ENCODE measurements around the gene LRRC42. TPM values are rescaled to one million over a fixed set of nuclear protein-coding genes. Genes with fewer than 3 reads are reported as not detected.

The LRRC42 gene
- total and polyA plus RNA-seq, 9 of the 15 experiments (the other 6 are each of a cell fraction or from before 2014, with no cell fraction given): 17.3 to 51.9 (median 35.5) TPM

- Histone ChIP-seq H3K9me1 (ENCODE audit: control insufficient read depth, insufficient read depth, low read length) (no peaks in the 10 kb centered on the region), H3K27ac (ENCODE audit: extremely low read depth, low read depth, low read length) (no peak overlapping the region), H3K9ac (ENCODE audit: insufficient read depth in 1 of 2, low read depth in 2 of 2, low read length in 2 of 2) (no peak overlapping the region), H3K27me3 (ENCODE audit: control insufficient read depth in 2 of 2, insufficient read depth in 2 of 2, low read length in 2 of 2) (peaks cover 52 to 75% of the 10 kb centered on the region in 2 experiments), H3K4me1 (replicated peaks in 1 of 2; ENCODE audit: control insufficient read depth in 2 of 2, insufficient read depth in 2 of 2, low read length in 2 of 2) (peaks cover 0 to 5% of the 10 kb centered on the region in 2 experiments; a peak in 1 of 5 replicates), H2AFZ (ENCODE audit: low read depth, low read length) (no peak overlapping the region), H3K4me2 (ENCODE audit: insufficient read depth, low read length) (no peak overlapping the region), H3K36me3 (ENCODE audit: control insufficient read depth, insufficient read depth, low read length) (no peaks in the 10 kb centered on the region), H3K9me3 (replicated peaks; ENCODE audit: control insufficient read depth, insufficient read depth, low read depth, low read length) (peaks cover 3% of the 10 kb centered on the region; the same call in 1 of the 2 replicates), H3K79me2 (ENCODE audit: control insufficient read depth, insufficient read depth, low read length) (no peaks in the 10 kb centered on the region), H4K20me1 (replicated peaks; ENCODE audit: control insufficient read depth, insufficient read depth, low read length) (0 out of 2 replicates have a peak, but pooled peaks cover 11% of the 10 kb centered on the region), H3K4me3 (no peak overlapping the region)
- BruUV-seq (replicated peaks): no TSS peak
- FAIRE-seq (no peak), ATAC-seq (no peak), DNase-seq (ENCODE audit: extremely low read depth in 1 of 4, low spot score in 3 of 4) (no peak)
- POLR2A ChIA-PET: interaction anchor here (1.2 kb wide), 2 partner anchors 14 to 17 kb away, joined by 3 to 4 read pairs; no protein-coding TSS in a partner anchor
- in situ Hi-C loops (cut with MboI): no loop called here
- TF ChIP-seq CBX8 (IDR thresholded peaks at IDR 0.05; ENCODE audit: borderline replicate concordance, extremely low read depth, low read depth, low read length, poor library complexity, severe bottlenecking) (no peak), HIVEP1 (CRISPR knock-in tag; IDR thresholded peaks at IDR 0.05) (no peak), RUNX1 (IDR thresholded peaks at IDR 0.05; ENCODE audit: low read depth) (no peak), MEF2A (IDR thresholded peaks at IDR 0.05; ENCODE audit: control insufficient read depth, low read depth, low read length) (no peak), ZFP30 (CRISPR knock-in tag; IDR thresholded peaks at IDR 0.05; ENCODE audit: borderline replicate concordance) (no peak), PHB (CRISPR knock-in tag; IDR thresholded peaks at IDR 0.05) (no peak), CBX2 (IDR thresholded peaks at IDR 0.05; ENCODE audit: insufficient read depth, low read length, poor library complexity, severe bottlenecking) (no peak), XRCC4 (IDR thresholded peaks at IDR 0.05; ENCODE audit: extremely low read depth, insufficient read depth, insufficient read length) (no peak)
- intact Hi-C loops (cut with micrococcal nuclease): no loop called here
- CTCF ChIA-PET (ENCODE audit: low intra/inter-chr PET ratio): no interaction called here
- WGBS (ENCODE audit: insufficient coverage, low coverage, missing lambda C conversion rate): 5% methylated on average over 4 of the region's 4 CpGs
These were observed 63.3 kb downstream of the LRRC42 start for GRCh38 chr1:54009406-54009805.

All from K562 (cell line).